Measurements from ENCODE around the gene DHRS3.

Gene DHRS3

GRCh38 chr1:12637693-12638092 is 19.7 kb upstream of the DHRS3 start:
- DNase-seq (ENCODE audit: low read depth): no peak

- no peak for DNase-seq (ENCODE audit: low read depth)
Observed at GRCh38 chr1:12636098-12636950, 18.3 kb upstream of the DHRS3 start.

GRCh38 chr1:12634696-12635202 is 16.7 kb upstream of the DHRS3 start:
- DNase-seq (ENCODE audit: low read depth): no peak

DNA sequence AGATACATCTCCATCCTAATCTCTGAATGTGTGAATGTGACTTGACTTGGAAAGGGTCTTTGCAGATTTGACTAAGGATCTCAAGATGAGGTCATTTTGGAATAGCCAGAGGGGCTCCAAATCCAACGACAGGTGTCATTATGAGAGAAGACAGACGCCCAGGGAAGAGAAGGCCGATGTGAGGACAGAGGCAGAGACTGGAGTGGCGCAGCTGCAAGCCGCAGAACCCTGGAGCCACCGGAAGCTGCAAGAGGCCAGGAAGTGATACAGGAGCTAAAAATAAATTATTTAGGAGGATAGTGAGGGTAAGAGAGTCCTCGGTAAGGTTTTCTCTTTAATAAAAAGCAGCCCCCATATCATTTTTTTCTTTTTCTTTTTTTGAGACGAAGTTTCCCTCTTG is 16.1 kb upstream of the DHRS3 start:
- no peak for DNase-seq (ENCODE audit: low read depth)

DNA sequence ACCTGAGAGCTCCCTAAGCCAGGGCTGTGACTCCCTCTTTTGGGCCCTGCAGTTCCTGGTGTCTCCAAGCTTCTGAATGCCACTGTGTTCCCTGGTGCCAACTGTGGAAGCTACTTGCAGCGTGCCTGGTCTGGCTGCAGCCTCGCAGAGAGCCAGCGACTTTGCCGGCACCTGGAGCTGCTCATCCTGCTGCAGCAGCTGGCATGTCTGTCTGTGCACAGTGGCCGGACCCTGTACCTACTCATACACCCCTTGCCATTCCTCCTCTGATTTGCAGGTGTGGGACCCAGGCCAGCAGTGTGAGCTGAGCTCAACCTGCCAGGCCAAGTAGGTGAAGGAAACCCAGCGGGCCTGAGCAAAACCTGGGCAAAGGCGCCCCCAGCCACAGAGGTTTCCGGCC is 13.6 kb upstream of the DHRS3 start:
- no peak for DNase-seq (ENCODE audit: low read depth)

- DNase-seq (ENCODE audit: low read depth): no peak
Observed at GRCh38 chr1:12630946-12631530, 13.0 kb upstream of the DHRS3 start.

DNA sequence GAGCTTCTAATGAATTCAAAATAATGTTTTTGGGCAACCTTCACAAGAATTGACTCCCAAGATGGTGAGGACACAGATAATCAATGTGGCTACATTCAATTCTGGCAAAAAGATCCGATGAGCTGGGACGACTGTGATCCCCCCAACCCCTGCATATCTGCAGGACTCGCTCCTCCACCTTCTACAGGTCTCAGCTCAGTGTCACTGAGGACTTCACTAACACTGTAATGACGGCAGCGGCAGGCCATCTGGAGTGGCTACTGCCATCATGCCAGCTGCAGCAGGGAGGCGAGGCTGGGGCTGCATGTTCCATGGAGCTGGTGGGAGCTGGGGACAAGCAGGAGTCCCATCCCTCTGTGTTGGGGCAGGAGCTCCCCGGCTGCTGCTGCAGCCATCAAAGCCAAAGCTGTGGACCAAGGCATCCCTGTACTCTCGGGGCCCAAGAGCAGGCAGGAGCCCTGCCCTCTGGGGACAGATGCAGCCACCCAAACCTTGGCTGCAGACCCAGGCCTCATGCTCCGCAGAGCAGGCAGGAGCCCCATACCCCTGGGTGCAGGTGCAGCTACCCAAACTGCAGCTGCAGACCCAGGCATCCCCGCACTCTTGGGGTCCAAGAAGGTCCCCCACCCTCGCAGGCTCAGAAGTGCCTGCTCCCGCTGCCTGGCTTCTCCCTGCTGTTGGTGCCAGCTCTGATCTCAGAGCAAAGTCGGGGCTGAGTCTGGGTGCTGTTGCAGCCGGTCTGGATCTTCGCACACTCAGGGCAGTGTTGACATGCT is 12.2 kb upstream of the DHRS3 start:
- DNase-seq (ENCODE audit: low read depth): no peak

GRCh38 chr1:12629511-12629956 is 11.5 kb upstream of the DHRS3 start:
- DNase-seq (ENCODE audit: low read depth): no peak

DNA sequence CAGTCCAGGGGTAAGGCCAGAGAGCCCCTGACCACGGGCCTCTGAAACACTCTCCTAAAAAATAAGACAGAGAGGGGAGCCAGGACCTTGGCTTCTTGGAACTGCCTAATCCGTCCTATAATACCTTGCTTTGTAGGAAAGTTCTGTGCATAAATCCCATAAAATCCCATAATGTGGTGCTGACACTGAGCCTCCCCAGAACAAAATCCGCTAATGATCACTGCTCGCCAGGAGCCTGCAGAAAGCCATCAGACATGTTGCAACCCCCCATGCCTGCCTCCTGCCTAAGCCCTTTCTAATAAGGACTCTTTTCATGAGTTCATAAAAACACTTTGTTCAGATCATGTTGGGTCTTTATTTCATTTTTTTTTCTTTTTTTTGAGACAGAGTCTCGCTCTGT is 9.3 kb upstream of the DHRS3 start:
- DNase-seq (ENCODE audit: low read depth): no peak

DNA sequence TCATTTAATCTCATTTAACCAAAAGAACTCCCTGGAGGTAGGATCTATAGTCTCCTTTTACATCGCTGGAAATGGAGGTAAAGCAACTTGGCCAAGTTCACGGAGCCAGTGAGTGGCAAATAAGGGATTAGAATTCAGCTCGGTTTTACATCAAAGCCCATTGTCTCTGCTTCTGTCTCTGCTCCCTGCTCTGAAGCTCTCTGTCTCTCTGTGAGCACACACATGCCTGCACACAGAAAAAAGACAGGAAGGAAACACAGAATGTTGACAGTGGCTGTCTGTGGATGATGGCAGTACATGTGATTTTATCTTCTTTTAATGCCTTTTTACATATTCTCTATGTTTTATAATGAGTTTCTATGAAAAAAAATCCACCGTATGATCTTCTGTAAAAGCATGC is 8.9 kb upstream of the DHRS3 start:
- DNase-seq (ENCODE audit: low read depth): no peak

- DNase-seq (ENCODE audit: low read depth): no peak
Observed at GRCh38 chr1:12625276-12625675, 7.3 kb upstream of the DHRS3 start.

- DNase-seq (ENCODE audit: low read depth): no peak
Observed at GRCh38 chr1:12622506-12622905, 4.5 kb upstream of the DHRS3 start.

DNA sequence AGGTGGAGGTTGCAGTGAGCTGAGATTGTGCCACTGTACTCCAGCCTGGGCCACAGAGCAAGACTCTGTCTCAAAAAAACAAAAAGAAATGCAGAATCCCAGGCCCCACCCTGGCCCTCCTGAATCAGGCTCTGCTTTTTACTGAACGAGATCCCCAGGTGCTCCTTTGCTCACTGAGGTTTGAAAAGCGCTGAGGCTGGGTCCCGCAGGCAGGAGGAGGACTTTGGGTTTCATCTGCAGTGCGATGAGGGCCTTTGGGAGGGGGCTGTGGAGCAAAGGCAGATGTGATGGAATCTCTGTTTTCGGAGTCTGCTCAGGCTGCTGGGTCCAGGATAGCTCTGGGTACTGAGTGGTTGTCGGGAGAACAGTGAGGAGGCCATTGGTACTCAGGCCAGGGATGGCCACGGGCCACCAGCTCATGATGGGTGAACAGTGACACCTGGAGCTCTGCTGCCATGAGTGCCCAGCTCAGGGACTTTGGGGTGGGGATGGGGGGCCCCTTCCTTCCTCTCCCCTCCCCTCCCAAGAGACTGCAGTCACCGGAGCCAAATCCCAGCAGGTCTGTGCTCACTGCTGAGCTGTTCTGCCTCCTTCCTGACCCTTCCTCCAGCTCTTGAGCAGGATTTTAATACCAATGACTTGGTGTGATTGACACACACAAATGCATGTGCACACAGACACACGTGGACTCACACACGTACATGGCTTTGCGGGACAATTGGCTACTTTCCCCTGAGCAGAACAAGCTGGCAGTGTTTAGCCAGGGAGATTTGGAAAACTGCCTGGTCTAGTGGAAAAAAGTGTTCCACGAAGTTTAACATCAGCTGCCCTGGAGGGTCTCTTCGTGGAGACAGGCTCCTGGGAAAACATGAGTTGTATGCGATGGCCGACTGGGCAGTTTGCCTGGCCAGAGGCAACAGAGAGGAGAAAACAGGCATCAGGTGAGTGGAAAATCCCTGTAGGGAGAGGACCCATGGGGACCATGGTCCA is 3.6 kb upstream of the DHRS3 start:
- DNase-seq (ENCODE audit: low read depth): no peak

GRCh38 chr1:12620931-12621330 is 2.9 kb upstream of the DHRS3 start:
- no peak for DNase-seq (ENCODE audit: low read depth)

DNA sequence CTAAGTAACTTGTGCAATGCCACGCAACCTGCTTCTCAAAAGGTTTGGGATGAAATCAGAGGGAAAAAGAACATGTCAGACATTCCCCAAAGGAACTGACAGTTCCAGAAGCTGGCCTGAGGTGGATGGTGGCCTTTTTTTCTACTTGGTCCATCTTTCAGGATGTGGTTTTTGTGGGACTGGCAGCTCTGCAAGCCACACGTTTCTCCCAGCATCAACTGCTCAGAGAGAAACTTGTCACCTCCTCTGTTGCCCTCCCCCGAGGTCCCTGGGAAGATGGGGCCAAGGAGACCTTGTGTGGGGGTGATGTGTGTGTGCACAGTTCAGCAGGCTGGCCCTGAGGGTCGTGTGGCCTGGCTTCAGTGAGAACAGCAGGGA is 2.5 kb upstream of the DHRS3 start:
- DNase-seq (ENCODE audit: low read depth): no peak

DNA sequence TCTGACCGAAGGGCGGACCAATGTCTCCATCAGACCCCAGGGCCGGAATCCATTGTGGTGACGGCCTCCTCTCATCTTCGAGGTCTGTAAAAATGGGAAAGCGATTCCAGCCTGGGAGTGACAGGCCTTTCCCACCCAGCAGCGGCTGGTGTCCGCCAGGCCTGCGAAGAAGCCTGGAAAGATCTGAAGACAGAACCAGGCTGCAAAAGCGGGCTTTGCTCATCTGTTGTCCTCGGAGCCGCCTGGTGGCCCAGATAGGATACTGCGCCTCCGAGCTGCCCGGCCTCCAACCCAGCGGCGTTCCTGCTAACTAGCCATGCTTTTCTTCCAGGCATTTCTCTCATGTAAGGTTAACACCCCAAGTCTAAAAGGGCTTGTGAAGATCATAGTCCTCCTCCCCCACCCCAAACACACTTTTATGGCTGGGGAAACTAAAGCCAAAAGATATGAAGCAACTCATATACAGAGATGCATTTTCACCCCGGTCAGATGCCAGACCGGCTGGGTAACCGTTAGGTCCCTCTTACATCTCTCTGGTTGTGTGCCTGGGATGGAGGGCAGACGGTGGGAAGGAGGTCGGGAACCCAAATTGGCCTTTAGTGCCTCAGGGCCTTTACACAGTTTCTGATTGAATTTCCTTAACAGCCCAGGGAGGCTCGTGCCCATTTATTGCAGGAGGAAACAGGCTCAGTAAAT is 1.9 kb upstream of the DHRS3 start:
- DNase-seq (ENCODE audit: low read depth): peak; percentile 83

DNA sequence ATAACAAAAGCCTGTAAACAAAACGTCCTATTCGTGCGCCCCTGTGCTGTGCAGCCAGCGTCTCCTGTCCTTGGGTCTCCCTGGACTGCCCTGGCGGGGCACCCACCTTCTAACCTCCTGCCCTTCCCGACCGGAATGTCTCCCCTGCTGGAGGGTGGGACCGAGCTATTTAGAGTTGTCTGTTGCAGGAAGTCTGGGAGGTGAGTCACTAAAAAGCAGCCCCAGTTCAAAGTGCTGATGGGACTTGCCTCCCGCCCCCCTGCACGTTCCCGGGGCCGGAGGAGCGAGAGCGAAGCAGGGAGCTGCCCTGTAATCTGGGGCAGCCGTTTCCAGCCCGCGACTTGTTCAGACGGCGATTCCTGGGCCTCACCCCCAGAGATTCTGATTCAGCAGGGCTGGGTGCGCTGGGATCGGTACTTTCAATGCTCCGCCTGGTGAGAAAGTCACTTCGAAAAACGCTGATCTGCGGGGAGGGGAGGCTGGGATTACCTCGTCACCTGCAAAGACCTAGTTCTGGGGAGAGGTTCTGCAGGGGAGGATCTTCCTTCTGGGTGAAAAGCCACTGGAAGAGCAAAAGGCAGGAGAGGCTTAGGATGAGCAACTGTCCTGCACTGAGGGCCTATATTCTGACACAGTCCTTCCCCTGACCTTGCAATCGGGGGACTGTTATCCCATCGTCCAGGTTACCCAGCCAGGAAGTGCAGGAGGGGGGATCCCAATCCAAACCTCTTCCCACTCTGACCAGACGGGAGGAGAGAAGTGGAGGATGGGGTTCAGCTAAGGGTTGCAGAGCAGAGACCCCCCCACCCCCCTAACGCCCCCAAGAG is 1.2 kb upstream of the DHRS3 start:
- peak; percentile 55 for DNase-seq (ENCODE audit: low read depth)

GRCh38 chr1:12618661-12618964 is 603 bp upstream of the DHRS3 start:
- DNase-seq (ENCODE audit: low read depth): no peak

GRCh38 chr1:12617511-12617900 is 504 bp downstream of the DHRS3 start:
- DNase-seq (ENCODE audit: low read depth): no peak

GRCh38 chr1:12616709-12617373 is 1.2 kb downstream of the DHRS3 start:
- no peak for DNase-seq (ENCODE audit: low read depth)
